Activated naive CD4-positive, alpha-beta T cell treated with anti-CD3 and anti-CD28 coated beads, Interleukin-2, amount 10 ng/mL, durations not matched to agents 7 days and 5 days (primary cell): ENCODE data around the gene PNPLA2.

Source experiments
- CTCF ChIA-PET: fragments of 350-600 bp; sonication (Branson Sonifier 250); formaldehyde crosslinking; loops from one replicate; lab custom pipeline; 2021; ENCODE audit warnings: antibody characterized with exemption; lab: Charles Lee
- DNase-seq: peaks from one replicate; pipeline ENCODE4 v3.0.0-alpha.2; 2020
- H3K27ac Mint-ChIP-seq: one replicate; pipeline ENCODE4 v1.8.0; 2021; ENCODE audit warnings: mild to moderate bottlenecking, moderate library complexity, mixed read lengths
- H3K27me3 Mint-ChIP-seq: one replicate; pipeline ENCODE4 v1.8.0; 2021; ENCODE audit warnings: mild to moderate bottlenecking, mixed read lengths
- H3K36me3 Mint-ChIP-seq: one replicate; pipeline ENCODE4 v1.8.0; 2021; ENCODE audit warnings: mixed read lengths
- H3K4me1 Mint-ChIP-seq: one replicate; pipeline ENCODE4 v1.8.0; 2021; ENCODE audit warnings: mixed read lengths
- H3K4me3 Mint-ChIP-seq: one replicate; pipeline ENCODE4 v1.8.0; 2021; ENCODE audit warnings: mild to moderate bottlenecking, moderate library complexity, mixed read lengths
- H3K9me3 Mint-ChIP-seq: one replicate; pipeline ENCODE4 v1.8.0; 2021; ENCODE audit warnings: mixed read lengths

PNPLA2 gene

DNA sequence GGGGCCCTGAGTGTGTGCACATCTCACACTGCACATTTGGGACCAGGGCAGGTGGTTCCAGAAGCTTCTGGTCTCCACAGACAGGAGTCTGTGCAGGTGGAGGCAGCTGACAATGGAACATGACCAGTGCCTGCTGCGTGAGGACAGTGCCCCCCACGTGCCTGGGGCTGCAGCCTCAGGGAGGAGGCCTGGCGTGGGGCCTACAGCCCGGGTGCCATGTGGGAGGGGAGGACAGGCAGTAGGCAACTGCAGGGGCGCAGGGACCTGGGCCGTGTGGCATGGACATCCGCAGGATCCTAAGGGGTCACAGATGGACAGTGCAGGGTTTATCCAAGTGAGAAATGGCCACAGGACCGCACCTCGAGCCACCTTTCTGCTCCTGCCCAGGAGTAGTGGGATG, 52.8 kb downstream of the PNPLA2 start:
- Mint-ChIP-seq H3K9me3 (no peaks in the 10 kb centered on the region), H3K36me3 (no peaks in the 10 kb centered on the region), H3K27me3 (no peaks in the 10 kb centered on the region), H3K4me3 (no peak overlapping the region), H3K4me1 (no peaks in the 10 kb centered on the region), H3K27ac (no peak overlapping the region)
- CTCF ChIA-PET, result no interaction called here
- no peak for DNase-seq

DNA sequence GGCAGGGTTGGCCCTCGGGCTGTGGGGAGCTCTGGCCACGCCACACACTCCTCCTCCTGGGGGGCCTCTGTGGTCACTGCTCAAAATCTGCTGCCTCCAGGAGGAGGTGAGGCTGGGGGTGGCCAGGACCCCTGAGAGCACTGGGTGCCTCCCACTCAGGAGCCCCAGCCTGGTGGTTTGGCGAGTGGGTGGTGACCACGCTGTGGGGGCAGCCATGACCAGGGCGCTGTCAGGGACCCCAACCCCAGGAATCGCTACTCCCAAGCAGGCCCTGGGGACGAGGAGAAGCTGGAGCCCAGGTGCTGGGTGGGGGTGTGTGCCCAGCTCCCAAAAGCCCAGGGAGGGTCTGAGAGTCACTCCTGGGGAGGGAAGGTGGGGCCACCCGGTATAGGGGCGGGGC, 54.1 kb downstream of the PNPLA2 start:
- H3K36me3 Mint-ChIP-seq, result peaks cover 1% of the 10 kb centered on the region
- H3K4me3 Mint-ChIP-seq, result no peak overlapping the region
- H3K27ac Mint-ChIP-seq, result no peak overlapping the region

DNA sequence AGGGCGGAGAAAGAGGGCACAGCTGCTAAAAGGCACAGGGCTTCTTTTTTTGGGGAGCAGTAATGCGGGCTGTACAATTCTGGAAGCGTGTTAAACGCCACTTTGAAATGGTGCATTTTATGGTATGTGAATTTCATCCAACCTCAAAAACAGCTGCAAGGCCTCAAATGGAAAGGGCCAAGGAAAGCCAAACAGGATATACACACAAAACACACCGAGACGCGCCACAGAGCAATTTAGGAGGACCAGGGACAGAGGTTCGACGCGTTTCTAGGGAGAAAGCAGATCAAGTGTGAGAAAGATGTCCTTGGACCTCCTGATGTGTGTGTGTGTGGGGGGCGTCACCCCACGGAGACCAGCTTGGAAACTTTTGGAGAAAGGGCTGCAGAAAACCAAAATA, 55.0 kb downstream of the PNPLA2 start:
- Mint-ChIP-seq H3K4me3 (no peak overlapping the region), H3K36me3 (peaks cover 1% of the 10 kb centered on the region), H3K4me1 (no peaks in the 10 kb centered on the region), H3K27me3 (no peaks in the 10 kb centered on the region), H3K9me3 (no peaks in the 10 kb centered on the region), H3K27ac (no peak overlapping the region)
- CTCF ChIA-PET, result no interaction called here
- no peak for DNase-seq

More for the DNA sequence above, 54.1 kb downstream of the PNPLA2 start:
- Mint-ChIP-seq H3K4me1 (no peaks in the 10 kb centered on the region), H3K9me3 (no peaks in the 10 kb centered on the region), H3K27me3 (no peaks in the 10 kb centered on the region)
- DNase-seq, result no peak
- CTCF ChIA-PET, result no interaction called here
